ENCODE results near the gene RRH.

DNA sequence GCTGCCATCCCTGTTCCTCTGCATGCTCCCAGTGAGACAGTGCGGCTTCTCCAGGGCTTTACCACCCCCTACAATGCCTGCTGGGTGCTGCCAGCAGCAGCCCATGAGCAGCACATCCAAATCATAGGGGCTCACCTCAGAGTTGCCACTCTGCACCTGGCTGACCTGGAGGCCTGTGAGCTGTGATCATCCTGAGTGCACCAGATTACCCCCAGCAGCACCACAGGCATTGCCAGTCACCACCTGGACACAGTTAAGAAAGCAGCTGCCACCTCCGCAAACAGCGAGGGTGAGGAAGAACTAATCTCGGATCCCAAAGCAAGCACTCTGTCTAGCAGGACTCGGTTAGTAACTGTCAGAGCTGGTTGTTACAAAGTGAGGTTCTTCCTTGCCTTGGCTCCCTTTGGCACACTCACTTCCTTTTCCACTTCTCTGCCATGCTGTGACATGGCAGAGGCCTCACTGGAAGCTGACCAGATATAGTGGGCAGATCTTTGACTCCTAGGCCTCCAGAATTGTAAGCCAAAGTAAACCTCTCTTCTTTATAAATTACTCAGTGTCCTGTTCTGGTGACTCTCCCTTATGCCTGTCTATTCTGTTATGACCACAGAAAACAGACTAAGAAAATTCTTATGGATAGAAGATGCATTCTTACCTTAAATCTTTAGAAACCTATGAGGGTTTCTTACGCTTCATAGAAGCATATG lies 45.3 kb downstream of the RRH start:
- TF ChIP-seq, protein P1, sequence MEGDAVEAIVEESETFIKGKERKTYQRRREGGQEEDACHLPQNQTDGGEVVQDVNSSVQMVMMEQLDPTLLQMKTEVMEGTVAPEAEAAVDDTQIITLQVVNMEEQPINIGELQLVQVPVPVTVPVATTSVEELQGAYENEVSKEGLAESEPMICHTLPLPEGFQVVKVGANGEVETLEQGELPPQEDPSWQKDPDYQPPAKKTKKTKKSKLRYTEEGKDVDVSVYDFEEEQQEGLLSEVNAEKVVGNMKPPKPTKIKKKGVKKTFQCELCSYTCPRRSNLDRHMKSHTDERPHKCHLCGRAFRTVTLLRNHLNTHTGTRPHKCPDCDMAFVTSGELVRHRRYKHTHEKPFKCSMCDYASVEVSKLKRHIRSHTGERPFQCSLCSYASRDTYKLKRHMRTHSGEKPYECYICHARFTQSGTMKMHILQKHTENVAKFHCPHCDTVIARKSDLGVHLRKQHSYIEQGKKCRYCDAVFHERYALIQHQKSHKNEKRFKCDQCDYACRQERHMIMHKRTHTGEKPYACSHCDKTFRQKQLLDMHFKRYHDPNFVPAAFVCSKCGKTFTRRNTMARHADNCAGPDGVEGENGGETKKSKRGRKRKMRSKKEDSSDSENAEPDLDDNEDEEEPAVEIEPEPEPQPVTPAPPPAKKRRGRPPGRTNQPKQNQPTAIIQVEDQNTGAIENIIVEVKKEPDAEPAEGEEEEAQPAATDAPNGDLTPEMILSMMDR (IDR thresholded peaks at IDR 0.05), result no peak
- no peak for TF ChIP-seq POLR2A (IDR thresholded peaks at IDR 0.05)
